Aortic smooth muscle cell (primary cell): ENCODE data around the gene TPM4. TPM values are rescaled to one million over a fixed set of nuclear protein-coding genes. Genes with fewer than 3 reads are reported as not detected.

Source experiments
- total RNA-seq: library from RNA; depleted of rRNA; stranded (reverse); fragments of >200 nt; gene quantifications from 2 replicates; pipeline ENCODE4 v1.2.3, GENCODE V29; 2014

The TPM4 gene
- 1,016 and 1,125 TPM in 2 replicates for total RNA-seq

DNA sequence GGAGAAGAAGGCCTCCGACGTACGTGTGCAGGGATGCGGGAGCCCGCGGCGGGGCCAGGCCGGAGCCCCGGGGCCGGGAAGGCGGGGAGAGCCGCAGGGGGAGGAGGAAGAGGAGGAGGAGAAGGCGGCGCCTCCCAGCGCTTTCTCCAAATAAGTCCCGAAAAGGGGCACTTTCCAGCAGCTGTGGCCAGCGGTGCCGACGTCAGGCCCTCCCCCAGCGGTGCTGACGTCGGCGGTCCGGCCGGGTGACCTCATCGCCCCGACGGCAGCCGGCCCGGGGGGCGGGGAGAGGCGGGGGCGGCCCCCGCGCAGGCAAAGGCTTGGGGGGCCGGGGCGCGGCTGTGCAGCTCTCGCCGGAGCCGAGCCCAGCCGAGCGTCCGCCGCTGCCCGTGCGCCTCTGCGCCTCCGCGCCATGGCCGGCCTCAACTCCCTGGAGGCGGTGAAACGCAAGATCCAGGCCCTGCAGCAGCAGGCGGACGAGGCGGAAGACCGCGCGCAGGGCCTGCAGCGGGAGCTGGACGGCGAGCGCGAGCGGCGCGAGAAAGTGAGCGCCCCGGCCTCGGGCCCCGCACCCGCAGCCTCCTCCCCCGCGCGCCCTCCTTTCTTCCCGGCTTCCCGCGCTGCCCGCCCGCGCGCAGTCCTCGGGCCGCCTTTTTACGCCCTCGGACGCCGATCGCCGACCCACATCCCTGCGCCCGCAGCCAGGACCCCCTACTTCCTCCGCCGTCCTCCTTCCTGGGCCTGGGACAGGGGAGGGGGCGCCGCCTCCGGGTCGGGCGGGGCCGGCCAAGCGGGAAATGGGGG is at the start of gene TPM4:
TSS of gene TPM4 (plus strand) at position 342 of the 804 bp plus-strand sequence. CDS start at position 413, 71 bp downstream.

DNA sequence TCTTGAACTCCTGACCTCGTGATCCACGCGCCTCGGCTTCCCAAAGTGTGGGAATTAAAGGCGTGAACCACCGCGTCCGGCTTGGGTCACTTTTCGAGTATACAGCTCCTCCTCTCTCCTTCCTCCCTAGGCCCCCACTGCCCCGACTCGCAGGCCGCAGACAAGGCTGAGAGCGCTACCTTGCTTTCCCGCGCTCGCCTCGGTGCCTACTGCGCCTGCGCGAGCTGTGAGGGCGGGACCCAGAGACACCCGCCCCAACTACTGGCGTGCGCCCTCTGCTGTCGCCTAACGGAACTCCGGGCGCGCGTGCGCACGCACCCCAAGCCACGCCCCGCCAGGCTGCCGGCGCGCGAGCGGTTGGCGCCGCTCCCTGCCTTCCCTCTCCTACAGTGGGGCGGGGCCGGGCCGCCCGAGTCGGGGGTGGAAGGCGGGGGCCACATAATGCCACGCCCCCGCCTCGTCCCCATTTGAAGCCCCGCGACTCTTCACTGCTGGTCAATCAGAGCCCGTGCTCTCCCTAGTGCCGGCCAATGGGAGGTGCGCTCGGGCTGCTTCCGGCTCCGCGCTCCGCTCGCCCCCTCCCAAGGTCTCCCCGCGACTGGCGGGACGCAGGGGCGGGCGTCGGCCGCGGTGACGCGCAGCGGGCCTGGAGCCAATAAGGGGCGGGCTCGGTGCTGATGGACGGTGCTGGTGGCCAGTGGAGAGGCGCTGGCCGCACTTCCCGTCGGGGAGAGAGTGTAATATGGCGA is 35.0 kb downstream of the TPM4 start, which contains the start of gene RAB8A:
TSS of gene RAB8A (plus strand) at position 730 of the 749 bp plus-strand sequence. CDS start at position 743, 13 bp downstream.

DNA sequence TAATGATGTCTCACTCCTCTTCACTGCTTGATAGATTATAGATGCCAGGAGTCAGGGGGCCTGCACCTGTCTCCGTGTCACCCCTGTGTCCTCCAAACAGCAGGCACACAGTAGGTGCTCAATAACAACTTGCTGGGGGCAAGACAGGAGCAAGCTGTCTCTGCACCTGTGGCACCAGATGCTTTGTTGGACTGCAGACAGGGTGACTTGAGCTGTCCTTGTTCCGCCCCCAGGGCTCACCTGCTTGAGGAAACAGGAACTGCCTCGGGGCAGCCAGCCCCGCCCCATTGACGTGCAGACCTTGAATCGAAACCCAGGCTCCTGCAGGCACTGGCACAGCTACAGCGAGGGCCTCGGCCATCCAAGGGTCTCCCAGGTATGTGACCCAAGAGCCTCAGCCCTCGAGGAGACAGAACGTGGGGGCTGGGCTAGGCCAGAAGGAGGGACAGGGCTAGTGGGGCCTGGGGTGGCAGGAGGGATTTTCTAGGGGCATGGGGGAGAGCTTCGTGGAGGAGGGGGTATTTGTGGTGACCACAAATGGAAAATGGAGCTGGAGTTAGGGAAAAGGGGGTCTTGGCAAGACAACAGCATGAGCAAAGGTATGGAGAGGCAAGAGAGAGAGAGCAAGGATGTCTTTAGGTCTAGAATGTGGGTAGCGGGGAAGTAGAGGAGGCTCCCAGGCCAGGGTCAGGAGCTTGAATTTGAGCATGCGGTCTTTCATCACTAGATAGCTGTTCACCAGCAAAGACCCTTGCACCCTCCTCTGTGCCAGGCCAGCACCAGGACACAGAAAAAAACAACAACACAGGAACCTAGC is 67.3 kb downstream of the TPM4 start, which contains the start of gene HSH2D:
TSS of gene HSH2D (plus strand) at position 287 of the 817 bp plus-strand sequence. CDS start 5,066 bp downstream, outside the sequence.

Other genes with a start within 250 kb of the TPM4 start
- gene CYP4F2, start 178.4 kb upstream of the TPM4 start, total RNA-seq, result not detected in 2 replicates
- 0.37 and 0.92 TPM in 2 replicates for gene CYP4F11, start 142.0 kb upstream of the TPM4 start, total RNA-seq
- not detected in 2 replicates for gene OR10H4, start 127.5 kb upstream of the TPM4 start, total RNA-seq
- 83.8 and 88.3 TPM in 2 replicates for gene RAB8A, start 35.4 kb downstream of the TPM4 start, total RNA-seq
- not detected in 2 replicates for gene HSH2D, start 67.2 kb downstream of the TPM4 start, total RNA-seq
- not detected in 2 replicates for gene CIB3, start 97.0 kb downstream of the TPM4 start, total RNA-seq
- 111 and 124 TPM in 2 replicates for gene FAM32A, start 108.9 kb downstream of the TPM4 start, total RNA-seq
- gene AP1M1, start 121.4 kb downstream of the TPM4 start, total RNA-seq, result 68.5 and 76.1 TPM in 2 replicates
- 3.2 and 12.9 TPM in 2 replicates for gene KLF2, start 248.3 kb downstream of the TPM4 start, total RNA-seq